HG03139 (cell line): ENCODE data around the gene PCDHB10.
"Not testable (repeated sequence)": the region's sequence is repeated elsewhere in the genome, so short reads cannot be mapped to it uniquely, and the experiment has no call there.

Experiments
- ATAC-seq: cut with Tn5 transposase; IDR thresholded peaks from one replicate; pipeline ENCODE4 v1.9.1; 2021; ENCODE audit not compliant: unreplicated experiment

The PCDHB10 gene

DNA sequence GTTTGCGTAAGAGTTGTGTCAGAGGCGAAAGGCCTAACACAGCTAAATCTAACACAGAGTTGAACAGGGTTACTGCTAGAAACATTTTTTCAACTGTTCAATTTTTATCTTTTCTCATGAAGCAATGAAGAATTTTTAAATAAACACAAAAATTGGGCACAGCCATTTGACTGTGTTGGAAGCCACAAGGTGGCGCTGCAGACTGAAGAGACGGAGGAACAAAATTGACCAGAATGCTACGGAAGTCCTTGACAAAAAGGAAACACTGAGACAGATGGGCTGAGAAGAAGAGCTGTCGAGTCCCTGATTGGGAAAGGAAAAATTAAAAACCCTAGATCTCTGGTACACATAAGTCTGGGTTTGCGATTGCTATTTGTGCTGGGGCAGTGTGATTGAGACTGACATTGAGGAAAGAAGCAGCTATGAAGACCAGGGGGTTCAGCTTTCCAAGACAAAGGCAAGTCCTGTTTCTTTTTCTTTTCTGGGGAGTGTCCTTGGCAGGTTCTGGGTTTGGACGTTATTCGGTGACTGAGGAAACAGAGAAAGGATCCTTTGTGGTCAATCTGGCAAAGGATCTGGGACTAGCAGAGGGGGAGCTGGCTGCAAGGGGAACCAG, 5.1 kb upstream of the PCDHB10 start, which contains the start of gene PCDHB9:
Gene PCDHB9 (plus strand): TSS at position 265 of the 616 bp plus-strand sequence. CDS start 158 bp downstream, at position 423.
- ATAC-seq = no peak

DNA sequence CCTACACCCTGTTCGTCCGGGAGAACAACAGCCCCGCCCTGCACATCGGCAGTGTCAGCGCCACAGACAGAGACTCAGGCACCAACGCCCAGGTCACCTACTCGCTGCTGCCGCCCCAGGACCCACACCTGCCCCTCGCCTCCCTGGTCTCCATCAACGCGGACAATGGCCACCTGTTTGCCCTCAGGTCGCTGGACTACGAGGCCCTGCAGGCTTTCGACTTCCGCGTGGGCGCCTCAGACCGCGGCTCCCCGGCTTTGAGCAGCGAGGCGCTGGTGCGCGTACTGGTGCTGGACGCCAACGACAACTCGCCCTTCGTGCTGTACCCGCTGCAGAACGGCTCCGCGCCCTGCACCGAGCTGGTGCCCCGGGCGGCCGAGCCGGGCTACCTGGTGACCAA, 3.5 kb upstream of the PCDHB10 start:
- ATAC-seq = not testable (repeated sequence)

DNA sequence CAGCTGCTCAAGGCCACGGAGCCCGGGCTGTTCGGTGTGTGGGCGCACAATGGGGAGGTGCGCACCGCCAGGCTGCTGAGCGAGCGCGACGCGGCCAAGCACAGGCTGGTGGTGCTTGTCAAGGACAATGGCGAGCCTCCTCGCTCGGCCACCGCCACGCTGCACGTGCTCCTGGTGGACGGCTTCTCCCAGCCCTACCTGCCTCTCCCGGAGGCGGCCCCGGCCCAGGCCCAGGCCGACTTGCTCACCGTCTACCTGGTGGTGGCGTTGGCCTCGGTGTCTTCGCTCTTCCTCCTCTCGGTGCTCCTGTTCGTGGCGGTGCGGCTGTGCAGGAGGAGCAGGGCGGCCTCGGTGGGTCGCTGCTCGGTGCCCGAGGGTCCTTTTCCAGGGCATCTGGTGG, 3.0 kb upstream of the PCDHB10 start:
- not testable (repeated sequence) for ATAC-seq

DNA sequence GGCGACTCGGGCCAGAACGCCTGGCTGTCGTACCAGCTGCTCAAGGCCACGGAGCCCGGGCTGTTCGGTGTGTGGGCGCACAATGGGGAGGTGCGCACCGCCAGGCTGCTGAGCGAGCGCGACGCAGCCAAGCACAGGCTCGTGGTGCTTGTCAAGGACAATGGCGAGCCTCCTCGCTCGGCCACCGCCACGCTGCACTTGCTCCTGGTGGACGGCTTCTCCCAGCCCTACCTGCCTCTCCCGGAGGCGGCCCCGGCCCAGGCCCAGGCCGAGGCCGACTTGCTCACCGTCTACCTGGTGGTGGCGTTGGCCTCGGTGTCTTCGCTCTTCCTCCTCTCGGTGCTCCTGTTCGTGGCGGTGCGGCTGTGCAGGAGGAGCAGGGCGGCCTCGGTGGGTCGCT, 2.2 kb downstream of the PCDHB10 start:
- not testable (repeated sequence) for ATAC-seq

DNA sequence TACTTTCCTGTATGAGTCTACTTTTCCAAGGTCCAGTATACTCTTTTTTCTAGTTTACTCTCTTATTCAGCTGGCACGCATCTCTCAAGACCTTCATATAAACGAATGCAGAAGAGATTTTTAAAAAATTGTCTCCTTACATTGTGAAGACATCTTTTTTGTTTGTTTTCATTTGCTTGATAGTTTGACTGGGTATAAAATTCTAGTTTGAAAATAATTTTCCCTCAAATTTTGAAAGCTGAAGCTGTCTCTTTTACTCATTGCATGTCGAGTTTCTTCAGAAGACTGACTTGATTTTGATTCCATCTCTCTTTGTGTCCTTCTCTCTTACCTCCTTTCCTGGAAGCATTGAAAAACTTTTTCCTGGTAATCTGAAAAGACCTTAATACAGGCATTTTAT, 4.2 kb downstream of the PCDHB10 start:
- no peak for ATAC-seq

DNA sequence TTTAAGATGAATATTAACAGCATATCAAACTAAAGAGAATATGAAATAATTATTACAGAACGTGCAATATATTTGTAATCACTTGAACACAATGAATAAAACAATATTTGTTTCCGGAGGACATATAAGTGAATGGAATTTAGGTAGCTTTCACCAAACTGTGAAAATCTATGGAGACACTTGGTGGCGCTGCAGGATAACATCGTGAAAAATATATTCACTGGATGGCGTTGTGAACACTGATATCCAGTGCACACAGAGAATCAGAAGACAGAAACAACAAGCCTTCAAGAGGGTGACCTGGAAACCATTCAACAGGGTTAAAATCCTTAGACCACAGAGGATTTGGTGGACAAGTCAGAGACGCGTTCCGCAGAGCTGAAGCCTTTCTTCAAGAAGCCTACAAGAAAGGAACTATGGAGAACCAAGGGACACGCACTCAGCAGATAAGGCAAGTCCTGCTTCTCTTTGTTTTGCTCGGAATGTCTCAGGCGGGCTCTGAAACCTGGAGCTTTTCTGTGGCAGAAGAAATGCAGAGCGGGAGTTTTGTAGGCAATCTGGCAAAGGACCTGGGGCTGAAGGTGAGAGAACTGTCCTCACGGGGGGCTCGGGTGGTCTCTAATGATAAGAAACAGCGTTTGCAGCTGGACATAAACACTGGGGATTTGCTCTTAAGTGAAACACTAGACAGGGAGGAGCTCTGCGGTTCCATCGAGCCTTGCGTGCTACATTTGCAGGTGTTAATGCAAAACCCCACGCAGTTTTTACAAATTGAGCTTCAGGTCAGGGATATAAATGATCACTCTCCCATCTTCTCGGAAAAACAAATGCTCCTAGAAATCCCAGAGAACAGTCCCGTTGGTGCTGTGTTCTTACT, 7.4 kb downstream of the PCDHB10 start, which contains the start of gene PCDHB11:
Gene PCDHB11 (plus strand): TSS at position 269 of the 877 bp plus-strand sequence. CDS start 148 bp downstream, at position 417.
- no peak for ATAC-seq

DNA sequence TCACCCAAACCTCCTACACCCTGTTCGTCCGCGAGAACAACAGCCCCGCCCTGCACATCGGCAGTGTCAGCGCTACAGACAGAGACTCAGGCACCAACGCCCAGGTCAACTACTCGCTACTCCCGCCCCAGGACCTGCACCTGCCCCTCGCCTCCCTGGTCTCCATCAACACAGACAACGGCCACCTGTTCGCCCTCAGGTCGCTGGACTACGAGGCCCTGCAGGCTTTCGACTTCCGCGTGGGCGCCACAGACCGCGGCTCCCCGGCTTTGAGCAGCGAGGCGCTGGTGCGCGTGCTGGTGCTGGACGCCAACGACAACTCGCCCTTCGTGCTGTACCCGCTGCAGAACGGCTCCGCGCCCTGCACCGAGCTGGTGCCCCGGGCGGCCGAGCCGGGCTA, 9.0 kb downstream of the PCDHB10 start:
- ATAC-seq = not testable (repeated sequence)

DNA sequence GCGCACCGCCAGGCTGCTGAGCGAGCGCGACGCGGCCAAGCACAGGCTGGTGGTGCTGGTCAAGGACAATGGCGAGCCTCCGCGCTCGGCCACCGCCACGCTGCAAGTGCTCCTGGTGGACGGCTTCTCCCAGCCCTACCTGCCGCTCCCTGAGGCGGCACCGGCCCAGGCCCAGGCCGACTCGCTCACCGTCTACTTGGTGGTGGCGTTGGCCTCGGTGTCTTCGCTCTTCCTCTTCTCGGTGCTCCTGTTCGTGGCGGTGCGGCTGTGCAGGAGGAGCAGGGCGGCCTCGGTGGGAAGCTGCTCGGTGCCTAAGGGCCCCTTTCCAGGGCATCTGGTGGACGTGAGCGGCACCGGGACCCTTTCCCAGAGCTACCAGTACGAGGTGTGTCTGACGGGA, 9.5 kb downstream of the PCDHB10 start:
- ATAC-seq = not testable (repeated sequence)

DNA sequence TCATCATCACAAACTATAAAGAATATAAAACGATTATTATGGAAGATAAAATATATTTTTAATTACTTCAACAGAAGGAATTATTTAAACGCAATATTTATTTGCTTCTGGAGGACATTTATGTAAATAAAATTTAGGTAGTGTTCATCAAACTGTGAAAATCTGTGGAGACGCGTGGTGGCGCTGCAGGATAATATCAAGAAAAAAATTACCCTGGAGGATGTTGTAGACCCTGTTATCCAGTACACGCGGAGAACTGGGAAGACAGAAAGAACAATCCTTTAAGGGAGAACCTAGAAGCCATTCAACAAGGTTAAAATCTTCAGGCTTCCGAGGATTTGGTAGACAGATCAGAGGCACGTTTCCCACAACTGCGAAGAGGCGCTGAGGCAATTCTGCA, 16.3 kb downstream of the PCDHB10 start, which contains the start of gene PCDHB12:
Gene PCDHB12 (plus strand): TSS at position 242 of the 400 bp plus-strand sequence. CDS start 189 bp downstream, outside the sequence.
- no peak for ATAC-seq

DNA sequence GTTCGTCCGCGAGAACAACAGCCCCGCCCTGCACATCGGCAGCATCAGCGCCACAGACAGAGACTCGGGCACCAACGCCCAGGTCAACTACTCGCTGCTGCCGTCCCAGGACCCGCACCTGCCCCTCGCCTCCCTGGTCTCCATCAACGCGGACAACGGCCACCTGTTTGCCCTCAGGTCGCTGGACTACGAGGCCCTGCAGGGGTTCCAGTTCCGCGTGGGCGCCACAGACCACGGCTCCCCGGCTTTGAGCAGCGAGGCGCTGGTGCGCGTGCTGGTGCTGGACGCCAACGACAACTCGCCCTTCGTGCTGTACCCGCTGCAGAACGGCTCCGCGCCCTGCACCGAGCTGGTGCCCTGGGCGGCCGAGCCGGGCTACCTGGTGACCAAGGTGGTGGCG, 18.1 kb downstream of the PCDHB10 start:
- not testable (repeated sequence) for ATAC-seq

DNA sequence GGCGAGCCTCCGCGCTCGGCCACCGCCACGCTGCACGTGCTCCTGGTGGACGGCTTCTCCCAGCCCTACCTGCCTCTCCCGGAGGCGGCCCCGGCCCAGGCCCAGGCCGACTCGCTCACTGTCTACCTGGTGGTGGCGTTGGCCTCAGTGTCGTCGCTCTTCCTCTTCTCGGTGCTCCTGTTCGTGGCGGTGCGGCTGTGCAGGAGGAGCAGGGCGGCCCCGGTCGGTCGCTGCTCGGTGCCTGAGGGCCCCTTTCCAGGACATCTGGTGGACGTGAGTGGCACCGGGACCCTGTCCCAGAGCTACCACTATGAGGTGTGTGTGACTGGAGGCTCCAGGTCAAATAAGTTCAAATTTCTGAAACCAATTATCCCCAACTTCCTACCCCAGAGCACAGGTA, 18.7 kb downstream of the PCDHB10 start:
- ATAC-seq = not testable (repeated sequence)

DNA sequence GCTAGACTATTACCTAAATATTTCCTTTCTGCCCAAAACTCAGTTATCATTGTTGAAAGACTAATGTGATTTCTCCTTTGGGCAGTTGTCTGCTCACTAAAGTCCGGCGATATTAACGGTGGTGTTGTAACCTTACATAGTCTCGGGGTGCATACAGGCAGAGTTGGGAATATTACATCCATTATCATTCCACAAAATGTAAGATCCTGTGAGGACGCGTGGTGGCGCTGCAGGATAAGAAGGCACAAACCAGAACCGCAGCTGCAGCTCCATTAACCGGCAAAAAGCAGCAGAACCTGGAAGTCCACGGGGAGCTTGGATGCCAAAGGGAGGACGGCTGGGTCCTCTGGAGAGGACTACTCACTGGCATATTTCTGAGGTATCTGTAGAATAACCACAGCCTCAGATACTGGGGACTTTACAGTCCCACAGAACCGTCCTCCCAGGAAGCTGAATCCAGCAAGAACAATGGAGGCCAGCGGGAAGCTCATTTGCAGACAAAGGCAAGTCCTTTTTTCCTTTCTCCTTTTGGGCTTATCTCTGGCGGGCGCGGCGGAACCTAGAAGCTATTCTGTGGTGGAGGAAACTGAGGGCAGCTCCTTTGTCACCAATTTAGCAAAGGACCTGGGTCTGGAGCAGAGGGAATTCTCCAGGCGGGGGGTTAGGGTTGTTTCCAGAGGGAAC, 21.6 kb downstream of the PCDHB10 start, which contains the start of gene PCDHB13:
Gene PCDHB13 (plus strand): TSS at position 264 of the 684 bp plus-strand sequence. CDS start 205 bp downstream, at position 469.
- ATAC-seq = not testable (repeated sequence)

DNA sequence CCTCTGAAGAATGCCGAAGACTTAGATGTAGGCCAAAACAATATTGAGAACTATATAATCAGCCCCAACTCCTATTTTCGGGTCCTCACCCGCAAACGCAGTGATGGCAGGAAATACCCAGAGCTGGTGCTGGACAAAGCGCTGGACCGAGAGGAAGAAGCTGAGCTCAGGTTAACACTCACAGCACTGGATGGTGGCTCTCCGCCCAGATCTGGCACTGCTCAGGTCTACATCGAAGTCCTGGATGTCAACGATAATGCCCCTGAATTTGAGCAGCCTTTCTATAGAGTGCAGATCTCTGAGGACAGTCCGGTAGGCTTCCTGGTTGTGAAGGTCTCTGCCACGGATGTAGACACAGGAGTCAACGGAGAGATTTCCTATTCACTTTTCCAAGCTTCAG, 22.4 kb downstream of the PCDHB10 start:
- not testable (repeated sequence) for ATAC-seq

DNA sequence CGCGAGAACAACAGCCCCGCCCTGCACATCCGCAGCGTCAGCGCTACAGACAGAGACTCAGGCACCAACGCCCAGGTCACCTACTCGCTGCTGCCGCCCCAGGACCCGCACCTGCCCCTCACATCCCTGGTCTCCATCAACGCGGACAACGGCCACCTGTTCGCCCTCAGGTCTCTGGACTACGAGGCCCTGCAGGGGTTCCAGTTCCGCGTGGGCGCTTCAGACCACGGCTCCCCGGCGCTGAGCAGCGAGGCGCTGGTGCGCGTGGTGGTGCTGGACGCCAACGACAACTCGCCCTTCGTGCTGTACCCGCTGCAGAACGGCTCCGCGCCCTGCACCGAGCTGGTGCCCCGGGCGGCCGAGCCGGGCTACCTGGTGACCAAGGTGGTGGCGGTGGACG, 23.4 kb downstream of the PCDHB10 start:
- ATAC-seq = not testable (repeated sequence)

DNA sequence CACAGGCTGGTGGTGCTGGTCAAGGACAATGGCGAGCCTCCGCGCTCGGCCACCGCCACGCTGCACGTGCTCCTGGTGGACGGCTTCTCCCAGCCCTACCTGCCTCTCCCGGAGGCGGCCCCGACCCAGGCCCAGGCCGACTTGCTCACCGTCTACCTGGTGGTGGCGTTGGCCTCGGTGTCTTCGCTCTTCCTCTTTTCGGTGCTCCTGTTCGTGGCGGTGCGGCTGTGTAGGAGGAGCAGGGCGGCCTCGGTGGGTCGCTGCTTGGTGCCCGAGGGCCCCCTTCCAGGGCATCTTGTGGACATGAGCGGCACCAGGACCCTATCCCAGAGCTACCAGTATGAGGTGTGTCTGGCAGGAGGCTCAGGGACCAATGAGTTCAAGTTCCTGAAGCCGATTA, 23.9 kb downstream of the PCDHB10 start:
- ATAC-seq = not testable (repeated sequence)

DNA sequence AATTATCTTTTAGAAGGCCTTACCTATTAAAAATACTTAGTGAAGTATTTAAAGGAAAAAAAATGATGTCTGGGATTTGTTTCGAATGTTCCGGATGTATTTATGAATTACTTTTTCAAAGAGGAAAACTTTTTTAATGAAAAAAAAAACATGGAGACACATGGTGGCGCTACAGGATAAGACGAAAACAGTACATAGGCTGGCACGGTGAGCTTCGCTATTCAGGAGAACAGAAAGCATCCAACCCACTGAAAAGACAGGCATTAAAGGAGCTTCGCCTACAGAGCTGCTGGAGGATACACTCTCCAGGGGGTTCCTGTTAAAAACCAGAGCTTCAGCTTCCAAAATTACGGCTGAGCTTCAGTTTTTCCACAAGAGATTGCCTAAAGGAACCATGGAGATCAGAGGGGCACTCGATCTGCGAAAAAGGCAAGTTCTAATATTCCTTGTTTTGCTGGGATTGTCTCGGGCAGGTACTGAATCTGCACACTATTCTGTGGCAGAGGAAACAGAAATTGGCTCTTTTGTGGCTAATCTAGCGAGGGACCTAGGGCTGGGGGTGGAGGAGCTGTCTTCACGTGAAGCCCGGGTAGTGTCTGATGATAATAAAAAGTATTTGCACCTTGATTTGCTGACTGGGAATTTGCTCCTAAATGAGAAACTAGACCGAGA, 31.1 kb downstream of the PCDHB10 start, which contains the start of gene PCDHB14:
Gene PCDHB14 (plus strand): TSS at position 232 of the 672 bp plus-strand sequence. CDS start 163 bp downstream, at position 395.
- no peak for ATAC-seq

DNA sequence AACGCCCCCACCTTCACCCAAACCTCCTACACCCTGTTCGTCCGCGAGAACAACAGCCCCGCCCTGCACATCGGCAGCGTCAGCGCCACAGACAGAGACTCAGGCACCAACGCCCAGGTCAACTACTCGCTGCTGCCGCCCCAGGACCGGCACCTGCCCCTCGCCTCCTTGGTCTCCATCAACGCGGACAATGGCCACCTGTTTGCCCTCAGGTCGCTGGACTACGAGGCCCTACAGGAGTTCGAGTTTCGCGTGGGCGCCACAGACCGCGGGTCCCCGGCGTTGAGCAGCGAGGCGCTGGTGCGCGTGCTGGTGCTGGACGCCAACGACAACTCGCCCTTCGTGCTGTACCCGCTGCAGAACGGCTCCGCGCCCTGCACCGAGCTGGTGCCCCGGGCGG, 32.7 kb downstream of the PCDHB10 start:
- not testable (repeated sequence) for ATAC-seq

DNA sequence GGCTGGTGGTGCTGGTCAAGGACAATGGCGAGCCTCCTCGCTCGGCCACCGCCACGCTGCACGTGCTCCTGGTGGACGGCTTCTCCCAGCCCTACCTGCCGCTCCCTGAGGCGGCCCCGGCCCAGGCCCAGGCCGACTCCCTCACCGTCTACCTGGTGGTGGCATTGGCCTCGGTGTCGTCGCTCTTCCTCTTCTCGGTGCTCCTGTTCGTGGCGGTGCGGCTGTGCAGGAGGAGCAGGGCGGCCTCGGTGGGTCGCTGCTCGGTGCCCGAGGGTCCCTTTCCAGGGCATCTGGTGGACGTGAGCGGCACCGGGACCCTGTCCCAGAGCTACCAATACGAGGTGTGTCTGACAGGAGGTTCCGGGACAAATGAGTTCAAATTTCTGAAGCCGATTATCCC, 33.3 kb downstream of the PCDHB10 start:
- ATAC-seq = not testable (repeated sequence)

DNA sequence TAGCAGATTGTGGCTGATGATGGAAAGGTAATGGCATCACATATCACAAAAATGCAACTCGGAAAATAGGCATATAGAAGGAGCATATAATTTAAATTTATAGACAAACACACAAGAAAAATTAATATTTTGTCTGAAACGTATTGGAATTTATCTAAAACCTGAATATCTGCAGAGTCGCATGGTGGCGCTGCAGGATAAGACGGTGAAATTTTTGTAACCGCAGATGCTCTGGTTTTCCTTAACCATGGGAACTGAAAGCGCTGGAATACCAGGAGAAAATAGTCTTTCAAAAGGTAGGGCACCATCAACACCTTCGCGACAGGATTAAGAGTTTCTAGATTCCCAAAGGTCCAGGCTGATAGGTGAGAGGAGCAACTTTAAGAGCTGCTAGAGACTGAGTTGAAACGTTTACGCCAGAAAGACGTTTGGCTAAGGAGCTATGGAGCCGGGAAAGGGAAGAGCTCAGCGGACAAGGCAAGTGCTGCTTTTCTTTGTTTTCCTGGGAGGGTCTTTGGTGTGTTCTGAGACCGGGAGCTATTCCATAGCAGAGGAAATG, 42.0 kb downstream of the PCDHB10 start:
- no peak for ATAC-seq

DNA sequence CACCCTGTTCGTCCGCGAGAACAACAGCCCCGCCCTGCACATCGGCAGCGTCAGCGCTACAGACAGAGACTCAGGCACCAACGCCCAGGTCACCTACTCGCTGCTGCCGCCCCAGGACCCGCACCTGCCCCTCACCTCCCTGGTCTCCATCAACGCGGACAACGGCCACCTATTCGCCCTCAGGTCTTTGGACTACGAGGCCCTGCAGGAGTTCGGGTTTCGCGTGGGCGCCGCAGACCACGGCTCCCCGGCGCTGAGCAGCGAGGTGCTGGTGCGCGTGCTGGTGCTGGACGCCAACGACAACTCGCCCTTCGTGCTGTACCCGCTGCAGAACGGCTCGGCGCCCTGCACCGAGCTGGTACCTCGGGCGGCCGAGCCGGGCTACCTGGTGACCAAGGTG, 43.8 kb downstream of the PCDHB10 start:
- not testable (repeated sequence) for ATAC-seq
